Endothelial cell (in vitro differentiated cells): ENCODE results near the gene GOLGA6L2. TPM values are rescaled to one million over a fixed set of nuclear protein-coding genes. Genes with fewer than 3 reads are reported as not detected.

ENCODE experiments used
- DNase-seq: peaks from one replicate; pipeline ENCODE4 v3.0.0; 2021; ENCODE audit warnings: low spot score
- H3K27ac Mint-ChIP-seq: one replicate; pipeline ENCODE4 v1.8.0; 2021; ENCODE audit warnings: mixed read lengths, inconsistent platforms; ENCODE audit not compliant: unreplicated experiment
- H3K27me3 Mint-ChIP-seq: one replicate; pipeline ENCODE4 v1.8.0; 2021; ENCODE audit warnings: mild to moderate bottlenecking, moderate library complexity, mixed read lengths, inconsistent platforms; ENCODE audit not compliant: unreplicated experiment
- H3K36me3 Mint-ChIP-seq: one replicate; pipeline ENCODE4 v1.8.0; 2021; ENCODE audit warnings: mild to moderate bottlenecking, low read depth, mixed read lengths, inconsistent platforms; ENCODE audit not compliant: unreplicated experiment
- H3K4me1 Mint-ChIP-seq: one replicate; pipeline ENCODE4 v1.8.0; 2021; ENCODE audit warnings: mild to moderate bottlenecking, mixed read lengths, inconsistent platforms; ENCODE audit not compliant: unreplicated experiment
- H3K4me3 Mint-ChIP-seq: one replicate; pipeline ENCODE4 v1.8.0; 2021; ENCODE audit warnings: mild to moderate bottlenecking, mixed read lengths, inconsistent platforms; ENCODE audit not compliant: unreplicated experiment
- H3K9me3 Mint-ChIP-seq: one replicate; pipeline ENCODE4 v1.8.0; 2021; ENCODE audit warnings: mixed read lengths, inconsistent platforms; ENCODE audit not compliant: unreplicated experiment
- CTCF ChIP-seq: fragments of 200-600 bp; sonication (generic); IDR thresholded peaks from one replicate; pipeline ENCODE4 v1.5.0; 2021; ENCODE audit warnings: antibody characterized with exemption; ENCODE audit not compliant: unreplicated experiment
- total RNA-seq: library from RNA; stranded (reverse); fragmentation: NEBNext Ultra II Directional; extraction: Animal tissue kit (Norgen Biotek cat#: 25700); gene quantifications from one replicate; pipeline ENCODE4 v1.2.1, GENCODE V29; 2021; ENCODE audit not compliant: unreplicated experiment

GOLGA6L2 gene
- total RNA-seq, 1 donor from 2014 or later: not detected

- no peak for TF ChIP-seq CTCF
- Mint-ChIP-seq H3K4me1 (peaks cover 2% of the 10 kb centered on the region), H3K4me3 (no peak overlapping the region), H3K27ac (no peak overlapping the region), H3K36me3 (no peaks in the 10 kb centered on the region), H3K9me3 (no peaks in the 10 kb centered on the region), H3K27me3 (no peaks in the 10 kb centered on the region)
- no peak for DNase-seq
Measured at GRCh38 chr15:23457890-23458289, 10.8 kb upstream of the GOLGA6L2 start.

- Mint-ChIP-seq H3K4me1 (no peaks in the 10 kb centered on the region), H3K4me3 (no peak overlapping the region), H3K27me3 (peaks cover 3% of the 10 kb centered on the region), H3K9me3 (no peaks in the 10 kb centered on the region), H3K27ac (no peak overlapping the region), H3K36me3 (peaks cover 4% of the 10 kb centered on the region)
- no peak for DNase-seq
- TF ChIP-seq CTCF: no peak
Measured at GRCh38 chr15:23446215-23447106, 582 bp downstream of the GOLGA6L2 start.

- no peak for DNase-seq
- Mint-ChIP-seq H3K4me3 (no peak overlapping the region), H3K36me3 (peaks cover 4% of the 10 kb centered on the region), H3K4me1 (no peaks in the 10 kb centered on the region), H3K27me3 (peaks cover 3% of the 10 kb centered on the region), H3K27ac (no peak overlapping the region), H3K9me3 (no peaks in the 10 kb centered on the region)
- TF ChIP-seq CTCF: no peak
Measured at GRCh38 chr15:23444269-23444668, 2.8 kb downstream of the GOLGA6L2 start.

GRCh38 chr15:23441204-23441603, 5.8 kb downstream of the GOLGA6L2 start:
- H3K9me3 Mint-ChIP-seq: no peaks in the 10 kb centered on the region
- no peak for DNase-seq
- peaks cover 3% of the 10 kb centered on the region for H3K27me3 Mint-ChIP-seq
- H3K36me3 Mint-ChIP-seq: peaks cover 4% of the 10 kb centered on the region
- no peak overlapping the region for H3K27ac Mint-ChIP-seq
- no peak overlapping the region for H3K4me3 Mint-ChIP-seq
- TF ChIP-seq CTCF: no peak
- H3K4me1 Mint-ChIP-seq: no peaks in the 10 kb centered on the region

- Mint-ChIP-seq H3K27ac (no peak overlapping the region), H3K27me3 (peaks cover 3% of the 10 kb centered on the region), H3K4me1 (no peaks in the 10 kb centered on the region), H3K4me3 (no peak overlapping the region), H3K36me3 (peaks cover 4% of the 10 kb centered on the region), H3K9me3 (no peaks in the 10 kb centered on the region)
- TF ChIP-seq CTCF: no peak
- no peak for DNase-seq
Measured at GRCh38 chr15:23440596-23440995, 6.4 kb downstream of the GOLGA6L2 start.
